Ovary (tissue), 3 donors: ENCODE results near the gene HNF1A.
"Not testable (repeated sequence)": the region's sequence is repeated elsewhere in the genome, so short reads cannot be mapped to it uniquely, and the experiment has no call there.

ENCODE experiments used
- EP300 ChIP-seq: sonication (generic); formaldehyde crosslinking; IDR thresholded peaks from one replicate; pipeline ENCODE4 v1.6.1; 2017; ENCODE audit warnings: antibody characterized with exemption
- POLR2A ChIP-seq: fragments of 450-650 bp; IDR thresholded peaks from one replicate; pipeline ENCODE4 v1.6.1; 2017; ENCODE audit warnings: antibody characterized with exemption, mild to moderate bottlenecking, moderate library complexity
- TF ChIP-seq, protein P1 (sequence below), 3 donors: fragments of 450-650 bp in 2 of 3; fragments of 200-600 bp in 1 of 3; IDR thresholded peaks; one replicate each; pipeline versions ENCODE4 v1.5.1 to v1.8.0; 2016 to 2022; ENCODE audit warnings: antibody characterized with exemption in 3 of 3, mild to moderate bottlenecking in 1 of 3
- donor health status: DM: no; HTN: no; CAD: no.

- TF ChIP-seq, protein P1, sequence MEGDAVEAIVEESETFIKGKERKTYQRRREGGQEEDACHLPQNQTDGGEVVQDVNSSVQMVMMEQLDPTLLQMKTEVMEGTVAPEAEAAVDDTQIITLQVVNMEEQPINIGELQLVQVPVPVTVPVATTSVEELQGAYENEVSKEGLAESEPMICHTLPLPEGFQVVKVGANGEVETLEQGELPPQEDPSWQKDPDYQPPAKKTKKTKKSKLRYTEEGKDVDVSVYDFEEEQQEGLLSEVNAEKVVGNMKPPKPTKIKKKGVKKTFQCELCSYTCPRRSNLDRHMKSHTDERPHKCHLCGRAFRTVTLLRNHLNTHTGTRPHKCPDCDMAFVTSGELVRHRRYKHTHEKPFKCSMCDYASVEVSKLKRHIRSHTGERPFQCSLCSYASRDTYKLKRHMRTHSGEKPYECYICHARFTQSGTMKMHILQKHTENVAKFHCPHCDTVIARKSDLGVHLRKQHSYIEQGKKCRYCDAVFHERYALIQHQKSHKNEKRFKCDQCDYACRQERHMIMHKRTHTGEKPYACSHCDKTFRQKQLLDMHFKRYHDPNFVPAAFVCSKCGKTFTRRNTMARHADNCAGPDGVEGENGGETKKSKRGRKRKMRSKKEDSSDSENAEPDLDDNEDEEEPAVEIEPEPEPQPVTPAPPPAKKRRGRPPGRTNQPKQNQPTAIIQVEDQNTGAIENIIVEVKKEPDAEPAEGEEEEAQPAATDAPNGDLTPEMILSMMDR (IDR thresholded peaks at IDR 0.05): not testable (repeated sequence)
- not testable (repeated sequence) for TF ChIP-seq EP300, POLR2A
These were observed 69.1 kb downstream of the HNF1A start for GRCh38 chr12:121047400-121047799.
